ENCODE measurements around the gene CDH15. TPM values are rescaled to one million over a fixed set of nuclear protein-coding genes. Genes with fewer than 3 reads are reported as not detected.

CDH15 gene
- total and polyA plus RNA-seq, 2 donors (not counting 1 experiment from before 2014, with no cell fraction given): not detected

DNA sequence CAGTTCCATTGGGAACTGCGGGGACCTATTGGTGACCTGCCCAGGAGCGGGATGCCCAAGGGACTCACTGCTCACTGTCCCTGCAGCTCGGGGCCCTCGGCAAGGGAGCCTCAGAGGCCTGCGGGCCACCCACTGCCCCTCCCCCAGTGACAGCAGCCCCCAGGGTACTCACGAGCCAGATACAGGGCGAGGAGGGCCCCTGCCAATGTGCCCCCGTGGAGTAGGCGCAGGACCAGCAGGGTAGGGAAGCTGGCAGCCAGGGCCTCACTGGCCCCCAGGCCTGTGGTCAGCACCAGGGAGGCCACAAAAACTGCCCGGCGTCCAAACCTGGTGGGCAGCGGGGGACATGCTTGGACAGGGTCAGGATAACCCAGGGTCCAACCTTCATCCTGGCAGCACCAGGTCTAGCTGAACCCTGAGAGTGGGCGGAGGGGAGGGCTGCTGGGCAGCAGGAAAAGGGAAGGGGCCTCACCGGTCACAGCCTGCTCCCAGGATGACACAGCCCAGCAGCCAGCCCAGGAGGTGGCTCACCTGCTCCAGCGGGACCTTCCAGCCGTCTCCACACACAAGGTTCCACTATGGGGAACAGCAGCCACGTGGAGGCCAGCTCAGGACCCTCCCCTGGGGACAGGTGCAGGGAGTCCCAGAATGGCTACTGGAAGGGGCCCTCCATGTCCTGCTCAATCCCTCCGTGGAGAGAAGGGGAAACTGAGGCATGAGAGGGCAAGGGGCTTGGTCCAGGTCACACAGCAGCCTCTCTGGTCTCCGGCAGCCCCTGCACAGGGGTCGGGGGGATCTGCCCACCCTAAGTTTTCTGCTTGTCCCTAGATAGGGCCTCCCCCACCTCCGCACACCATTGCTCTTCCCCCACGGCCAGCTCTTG lies 27.9 kb downstream of the CDH15 start:
- intact Hi-C loops (cut with micrococcal nuclease): no loop called here
- no peak overlapping the region for H3K4me3 ChIP-seq (ENCODE audit: control extremely low read depth in 1 of 5, extremely low read depth in 1 of 5, insufficient read depth in 1 of 5, low read depth in 2 of 5, low read length in 4 of 5)
- Mint-ChIP-seq H3K27ac (no peak overlapping the region), H3K4me1 (peaks cover 13% of the 10 kb centered on the region), H3K27me3 (peaks cover 29% of the 10 kb centered on the region), H3K4me3 (no peak overlapping the region), H3K9me3 (ENCODE audit: insufficient read depth) (no peaks in the 10 kb centered on the region)
- TF ChIP-seq, protein P1, sequence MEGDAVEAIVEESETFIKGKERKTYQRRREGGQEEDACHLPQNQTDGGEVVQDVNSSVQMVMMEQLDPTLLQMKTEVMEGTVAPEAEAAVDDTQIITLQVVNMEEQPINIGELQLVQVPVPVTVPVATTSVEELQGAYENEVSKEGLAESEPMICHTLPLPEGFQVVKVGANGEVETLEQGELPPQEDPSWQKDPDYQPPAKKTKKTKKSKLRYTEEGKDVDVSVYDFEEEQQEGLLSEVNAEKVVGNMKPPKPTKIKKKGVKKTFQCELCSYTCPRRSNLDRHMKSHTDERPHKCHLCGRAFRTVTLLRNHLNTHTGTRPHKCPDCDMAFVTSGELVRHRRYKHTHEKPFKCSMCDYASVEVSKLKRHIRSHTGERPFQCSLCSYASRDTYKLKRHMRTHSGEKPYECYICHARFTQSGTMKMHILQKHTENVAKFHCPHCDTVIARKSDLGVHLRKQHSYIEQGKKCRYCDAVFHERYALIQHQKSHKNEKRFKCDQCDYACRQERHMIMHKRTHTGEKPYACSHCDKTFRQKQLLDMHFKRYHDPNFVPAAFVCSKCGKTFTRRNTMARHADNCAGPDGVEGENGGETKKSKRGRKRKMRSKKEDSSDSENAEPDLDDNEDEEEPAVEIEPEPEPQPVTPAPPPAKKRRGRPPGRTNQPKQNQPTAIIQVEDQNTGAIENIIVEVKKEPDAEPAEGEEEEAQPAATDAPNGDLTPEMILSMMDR (IDR thresholded peaks at IDR 0.05): no peak
- no peak for TF ChIP-seq EZH2 (IDR thresholded peaks at IDR 0.05; ENCODE audit: borderline replicate concordance, insufficient read depth, low read depth, low read length, poor library complexity, severe bottlenecking)
- H3K79me2 ChIP-seq (ENCODE audit: control insufficient read depth, insufficient read depth, low read length): no peaks in the 10 kb centered on the region
- H2AFZ ChIP-seq (ENCODE audit: insufficient read depth, low read depth, low read length, poor library complexity, severe bottlenecking): no peak overlapping the region
- ChIA-PET CTCF (no interaction called here), POLR2A (interaction anchor here (0.6 kb wide), 1 partner anchor 258 kb away, joined by 3 read pairs; no protein-coding TSS in a partner anchor)
- no peak for ATAC-seq (ENCODE audit: low read depth)
- WGBS (ENCODE audit: insufficient coverage): 88% methylated on average over 22 of the region's 22 CpGs
- no peak overlapping the region for H3K9ac ChIP-seq (ENCODE audit: low read length)
- H3K9me3 ChIP-seq (ENCODE audit: control extremely low read depth in 1 of 3, control insufficient read depth in 2 of 3, insufficient read depth in 1 of 3, low read length in 2 of 3): peaks cover 0 to 27% (median 3%) of the 10 kb centered on the region in 3 donors
- peak overlapping the region; percentile 81 for H3K4me2 ChIP-seq (replicated peaks; ENCODE audit: low read depth, low read length, poor library complexity, severe bottlenecking)
- no peaks in the 10 kb centered on the region for H3K36me3 ChIP-seq (replicated peaks in 1 of 2; ENCODE audit: control extremely low read depth in 1 of 2, control insufficient read depth in 1 of 2, extremely low read depth in 1 of 2, insufficient read depth in 2 of 2, low read length in 1 of 2)
- H3K27ac ChIP-seq (ENCODE audit: low read length in 2 of 2): no peak overlapping the region
- no peak for DNase-seq
- peaks cover 0 to 54% (median 25%) of the 10 kb centered on the region in 4 experiments for H3K27me3 ChIP-seq (replicated peaks in 1 of 4; ENCODE audit: control extremely low read depth in 1 of 4, control insufficient read depth in 3 of 4, insufficient read depth in 4 of 4, low read length in 3 of 4)
- H3K4me1 ChIP-seq (ENCODE audit: control insufficient read depth in 2 of 2, insufficient read depth in 2 of 2, low read length in 2 of 2): peaks cover 15% of the 10 kb centered on the region in 2 donors
- no peaks in the 10 kb centered on the region for H4K20me1 ChIP-seq (ENCODE audit: control insufficient read depth, insufficient read depth, low read length, poor library complexity, severe bottlenecking)
